ENCODE measurements around the gene HGFAC. TPM values are rescaled to one million over a fixed set of nuclear protein-coding genes. Genes with fewer than 3 reads are reported as not detected.
A peak's percentile ranks its signal among the peaks of the same experiment; 100 is the strongest.

Gene HGFAC
- total RNA-seq, 3 donors from 2014 or later, result 0.95 TPM; not detected in 2

- Histone ChIP-seq H3K4me3 (no peak overlapping the region), H3K4me1 (ENCODE audit: low read depth) (no peaks in the 10 kb centered on the region), H3K9me3 (no peaks in the 10 kb centered on the region), H3K36me3 (ENCODE audit: low read depth) (no peaks in the 10 kb centered on the region)
- intact Hi-C loops (cut with DNase I, micrococcal nuclease), result no loop called here
- TF ChIP-seq, protein P1, sequence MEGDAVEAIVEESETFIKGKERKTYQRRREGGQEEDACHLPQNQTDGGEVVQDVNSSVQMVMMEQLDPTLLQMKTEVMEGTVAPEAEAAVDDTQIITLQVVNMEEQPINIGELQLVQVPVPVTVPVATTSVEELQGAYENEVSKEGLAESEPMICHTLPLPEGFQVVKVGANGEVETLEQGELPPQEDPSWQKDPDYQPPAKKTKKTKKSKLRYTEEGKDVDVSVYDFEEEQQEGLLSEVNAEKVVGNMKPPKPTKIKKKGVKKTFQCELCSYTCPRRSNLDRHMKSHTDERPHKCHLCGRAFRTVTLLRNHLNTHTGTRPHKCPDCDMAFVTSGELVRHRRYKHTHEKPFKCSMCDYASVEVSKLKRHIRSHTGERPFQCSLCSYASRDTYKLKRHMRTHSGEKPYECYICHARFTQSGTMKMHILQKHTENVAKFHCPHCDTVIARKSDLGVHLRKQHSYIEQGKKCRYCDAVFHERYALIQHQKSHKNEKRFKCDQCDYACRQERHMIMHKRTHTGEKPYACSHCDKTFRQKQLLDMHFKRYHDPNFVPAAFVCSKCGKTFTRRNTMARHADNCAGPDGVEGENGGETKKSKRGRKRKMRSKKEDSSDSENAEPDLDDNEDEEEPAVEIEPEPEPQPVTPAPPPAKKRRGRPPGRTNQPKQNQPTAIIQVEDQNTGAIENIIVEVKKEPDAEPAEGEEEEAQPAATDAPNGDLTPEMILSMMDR (IDR thresholded peaks at IDR 0.05), result no peak
- ATAC-seq (no peak), DNase-seq (peak in 1 of 3 donors; percentile 11)
Measured at GRCh38 chr4:3435686-3435956, 6.1 kb upstream of the HGFAC start.

- H3K36me3 ChIP-seq (ENCODE audit: low read depth), result no peaks in the 10 kb centered on the region
- H3K9me3 ChIP-seq, result no peaks in the 10 kb centered on the region
- intact Hi-C loops (cut with DNase I, micrococcal nuclease), result no loop called here
- no peaks in the 10 kb centered on the region for H3K4me1 ChIP-seq (ENCODE audit: low read depth)
- TF ChIP-seq, protein P1 (IDR thresholded peaks at IDR 0.05), result no peak
- DNase-seq (peak in 2 of 3 donors; percentile 21 to 46), ATAC-seq (peak; percentile 6)
- no peak overlapping the region for H3K4me3 ChIP-seq
Measured at GRCh38 chr4:3436048-3436797, 5.5 kb upstream of the HGFAC start.

- H3K4me1 ChIP-seq (ENCODE audit: low read depth), result no peaks in the 10 kb centered on the region
- DNase-seq (peak; percentile 48 to 72 (median 63)), ATAC-seq (peak; percentile 88)
- no peaks in the 10 kb centered on the region for H3K9me3 ChIP-seq
- intact Hi-C loops (cut with DNase I, micrococcal nuclease), result no loop called here
- H3K36me3 ChIP-seq (ENCODE audit: low read depth), result no peaks in the 10 kb centered on the region
- no peak overlapping the region for H3K4me3 ChIP-seq
- TF ChIP-seq, protein P1 (IDR thresholded peaks at IDR 0.05), result no peak
Measured at GRCh38 chr4:3436798-3437581, 4.8 kb upstream of the HGFAC start.

DNA sequence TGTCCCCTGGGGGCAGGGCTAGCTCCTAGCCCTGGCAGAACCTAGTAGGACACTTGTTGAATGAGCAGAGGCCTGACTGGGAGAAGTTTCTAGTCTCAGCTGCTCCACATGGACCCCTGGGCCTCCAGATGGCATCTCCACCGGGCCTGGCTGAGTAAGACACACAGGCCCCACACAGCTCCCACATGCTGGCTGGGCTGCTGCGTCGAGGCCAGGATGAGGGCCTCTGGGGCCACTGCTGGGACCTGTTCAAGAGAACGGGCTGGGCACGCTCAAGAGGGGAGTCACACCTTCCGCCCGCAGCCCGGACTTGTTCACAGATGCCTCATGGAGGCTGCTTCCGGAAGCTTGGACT is 4.2 kb upstream of the HGFAC start:
- peak in 1 of 3 donors; percentile 23 for DNase-seq
- TF ChIP-seq, protein P1 (IDR thresholded peaks at IDR 0.05), result no peak
- H3K4me1 ChIP-seq (ENCODE audit: low read depth), result no peaks in the 10 kb centered on the region
- no peaks in the 10 kb centered on the region for H3K36me3 ChIP-seq (ENCODE audit: low read depth)
- ATAC-seq, result no peak
- intact Hi-C loops (cut with DNase I, micrococcal nuclease), result no loop called here
- H3K9me3 ChIP-seq, result no peaks in the 10 kb centered on the region
- no peak overlapping the region for H3K4me3 ChIP-seq

DNA sequence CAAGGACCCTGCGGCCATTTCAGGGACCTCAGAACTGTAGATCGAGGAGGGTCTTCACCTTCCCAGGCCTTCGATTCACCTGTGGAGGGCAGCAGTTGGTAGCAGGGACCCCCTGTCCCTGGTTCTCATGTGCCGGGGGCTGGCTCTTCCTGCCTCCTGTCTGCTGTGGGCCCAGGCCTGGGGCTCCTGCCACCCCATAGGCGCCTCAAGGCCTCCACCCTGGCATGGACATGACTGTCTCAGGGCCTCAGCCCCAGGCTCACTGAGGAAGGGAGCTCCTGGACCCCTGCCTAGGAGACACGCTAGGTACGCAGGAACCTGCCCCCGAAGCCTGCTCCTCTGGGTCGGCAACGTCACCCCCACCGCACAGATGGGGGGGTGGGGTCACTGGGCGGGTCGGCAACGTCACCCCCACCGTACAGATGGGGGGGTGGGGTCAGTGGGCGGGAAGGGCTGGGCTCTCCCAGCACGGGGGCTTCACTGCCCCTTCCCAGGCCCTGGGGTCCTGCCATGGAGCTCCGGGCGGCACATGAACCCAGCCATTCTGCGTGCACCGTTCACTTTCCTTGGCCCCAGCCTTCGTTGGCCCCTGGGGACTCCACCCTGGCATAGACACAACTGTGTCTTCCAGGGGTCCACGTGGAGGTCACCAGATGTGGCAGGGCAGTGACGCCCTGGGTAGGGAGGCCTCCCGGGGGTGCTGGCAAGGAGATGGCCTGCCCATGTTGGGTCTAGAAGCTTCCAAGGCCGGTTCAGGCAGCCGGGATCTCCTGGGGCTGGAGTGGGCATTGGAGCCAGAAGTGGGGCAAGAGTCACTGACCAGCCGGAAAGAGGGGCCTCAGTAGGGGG is 3.5 kb upstream of the HGFAC start:
- TF ChIP-seq, protein P1 (IDR thresholded peaks at IDR 0.05), result no peak
- Histone ChIP-seq H3K4me3 (no peak overlapping the region), H3K4me1 (ENCODE audit: low read depth) (no peaks in the 10 kb centered on the region), H3K9me3 (no peaks in the 10 kb centered on the region), H3K36me3 (ENCODE audit: low read depth) (no peaks in the 10 kb centered on the region)
- ATAC-seq, result no peak
- DNase-seq, result peak in 1 of 3 donors; percentile 24
- intact Hi-C loops (cut with DNase I, micrococcal nuclease), result no loop called here
